Activated T-cell treated with anti-CD3 and anti-CD28 coated beads, Interleukin-2, amount 50 U/mL, for 72 hours (primary cell): ENCODE results near the gene CABP1. TPM values are rescaled to one million over a fixed set of nuclear protein-coding genes. Genes with fewer than 3 reads are reported as not detected.

ENCODE experiments used
- ATAC-seq, 2 donors: fragments of 150-1000 bp; cut with Tn5 transposase; replicated peaks in 1 of 2; 2 replicates each; pipeline ENCODE4 v1.10.0; 2021; ENCODE audit warnings: moderate library complexity in 2 of 2, mild to moderate bottlenecking in 1 of 2
- DNase-seq, 2 donors: peaks; one replicate each; pipeline ENCODE4 v3.0.0; 2021 to 2022; ENCODE audit warnings: mixed read lengths in 1 of 2
- H3K27ac Mint-ChIP-seq: one replicate; pipeline ENCODE4 v1.8.0; 2022; ENCODE audit warnings: mild to moderate bottlenecking, moderate library complexity, mixed read lengths
- H3K27me3 Mint-ChIP-seq: one replicate; pipeline ENCODE4 v1.8.0; 2022; ENCODE audit warnings: low read depth, mixed read lengths
- H3K36me3 Mint-ChIP-seq, 2 donors: one replicate each; pipeline ENCODE4 v1.8.0; 2022; ENCODE audit warnings: mixed read lengths in 2 of 2, mild to moderate bottlenecking in 1 of 2; ENCODE audit not compliant: insufficient read depth in 2 of 2
- H3K4me1 Mint-ChIP-seq: one replicate; pipeline ENCODE4 v1.8.0; 2022; ENCODE audit warnings: low read depth, mixed read lengths
- H3K4me3 Mint-ChIP-seq, 2 donors: one replicate each; pipeline ENCODE4 v1.8.0; 2022; ENCODE audit warnings: mild to moderate bottlenecking in 2 of 2, mixed read lengths in 2 of 2, moderate library complexity in 2 of 2
- H3K9me3 Mint-ChIP-seq, 2 donors: one replicate each; pipeline ENCODE4 v1.8.0; 2022; ENCODE audit warnings: mixed read lengths in 2 of 2
- total RNA-seq, 2 donors: library from RNA; stranded (reverse); gene quantifications; one replicate each; pipeline ENCODE4 v1.2.3, GENCODE V29; 2022

Gene CABP1
- total RNA-seq, 2 donors from 2014 or later, result 1.2 TPM; not detected in 1

GRCh38 chr12:120646044-120646443, 5.6 kb downstream of the CABP1 start:
- no peak for ATAC-seq
- no peaks in the 10 kb centered on the region for H3K36me3 Mint-ChIP-seq
- H3K27me3 Mint-ChIP-seq, result peaks cover 86% of the 10 kb centered on the region
- H3K9me3 Mint-ChIP-seq, result no peaks in the 10 kb centered on the region
- no peak overlapping the region for H3K27ac Mint-ChIP-seq
- no peak overlapping the region for H3K4me3 Mint-ChIP-seq
- DNase-seq, result no peak
- H3K4me1 Mint-ChIP-seq, result peaks cover 31% of the 10 kb centered on the region

- Mint-ChIP-seq H3K36me3 (no peaks in the 10 kb centered on the region), H3K4me3 (no peak overlapping the region), H3K27ac (no peak overlapping the region), H3K27me3 (peaks cover 84% of the 10 kb centered on the region), H3K4me1 (peaks cover 25% of the 10 kb centered on the region), H3K9me3 (no peaks in the 10 kb centered on the region)
- DNase-seq, result no peak
- ATAC-seq, result no peak
These were observed 6.9 kb downstream of the CABP1 start for GRCh38 chr12:120647375-120647755.

- H3K4me1 Mint-ChIP-seq, result peaks cover 25% of the 10 kb centered on the region
- DNase-seq (no peak), ATAC-seq (peak; percentile 4 to 10)
- H3K9me3 Mint-ChIP-seq, result no peaks in the 10 kb centered on the region
- H3K27me3 Mint-ChIP-seq, result peaks cover 70% of the 10 kb centered on the region
- H3K4me3 Mint-ChIP-seq, result peak overlapping the region; percentile 44 to 81
- H3K36me3 Mint-ChIP-seq, result no peaks in the 10 kb centered on the region
- no peak overlapping the region for H3K27ac Mint-ChIP-seq
These were observed 9.2 kb downstream of the CABP1 start for GRCh38 chr12:120649442-120650232.

- no peak for DNase-seq
- Mint-ChIP-seq H3K9me3 (no peaks in the 10 kb centered on the region), H3K36me3 (no peaks in the 10 kb centered on the region), H3K27ac (no peak overlapping the region), H3K4me1 (peaks cover 25% of the 10 kb centered on the region), H3K4me3 (no peak overlapping the region), H3K27me3 (peaks cover 63% of the 10 kb centered on the region)
- no peak for ATAC-seq
These were observed 9.8 kb downstream of the CABP1 start for GRCh38 chr12:120650233-120650690.

GRCh38 chr12:120651821-120652220, 11.4 kb downstream of the CABP1 start:
- Mint-ChIP-seq H3K4me1 (peaks cover 22% of the 10 kb centered on the region), H3K36me3 (no peaks in the 10 kb centered on the region), H3K27me3 (peaks cover 49% of the 10 kb centered on the region), H3K4me3 (no peak overlapping the region), H3K9me3 (no peaks in the 10 kb centered on the region), H3K27ac (no peak overlapping the region)
- no peak for ATAC-seq
- DNase-seq, result no peak

GRCh38 chr12:120652656-120653435, 12.4 kb downstream of the CABP1 start:
- Mint-ChIP-seq H3K27me3 (peaks cover 46% of the 10 kb centered on the region), H3K27ac (no peak overlapping the region), H3K4me3 (no peak overlapping the region), H3K4me1 (peaks cover 18% of the 10 kb centered on the region), H3K9me3 (no peaks in the 10 kb centered on the region), H3K36me3 (no peaks in the 10 kb centered on the region)
- DNase-seq (no peak), ATAC-seq (no peak)

GRCh38 chr12:120653611-120654010, 13.2 kb downstream of the CABP1 start:
- ATAC-seq (no peak), DNase-seq (no peak)
- Mint-ChIP-seq H3K4me1 (peaks cover 12% of the 10 kb centered on the region), H3K4me3 (no peak overlapping the region), H3K9me3 (no peaks in the 10 kb centered on the region), H3K27ac (no peak overlapping the region), H3K36me3 (no peaks in the 10 kb centered on the region), H3K27me3 (peaks cover 41% of the 10 kb centered on the region)

- Mint-ChIP-seq H3K27ac (no peak overlapping the region), H3K27me3 (peaks cover 31% of the 10 kb centered on the region), H3K4me1 (peaks cover 2% of the 10 kb centered on the region), H3K36me3 (no peaks in the 10 kb centered on the region), H3K4me3 (no peak overlapping the region), H3K9me3 (no peaks in the 10 kb centered on the region)
- ATAC-seq (no peak), DNase-seq (no peak)
These were observed 14.2 kb downstream of the CABP1 start for GRCh38 chr12:120654656-120655055.

GRCh38 chr12:120656008-120656407, 15.6 kb downstream of the CABP1 start:
- H3K27ac Mint-ChIP-seq, result no peak overlapping the region
- ATAC-seq (no peak), DNase-seq (no peak)
- no peaks in the 10 kb centered on the region for H3K9me3 Mint-ChIP-seq
- H3K4me3 Mint-ChIP-seq, result no peak overlapping the region
- no peaks in the 10 kb centered on the region for H3K36me3 Mint-ChIP-seq
- H3K4me1 Mint-ChIP-seq, result no peaks in the 10 kb centered on the region
- peaks cover 17% of the 10 kb centered on the region for H3K27me3 Mint-ChIP-seq

- no peaks in the 10 kb centered on the region for H3K36me3 Mint-ChIP-seq
- no peak for ATAC-seq
- no peaks in the 10 kb centered on the region for H3K4me1 Mint-ChIP-seq
- H3K9me3 Mint-ChIP-seq, result no peaks in the 10 kb centered on the region
- no peaks in the 10 kb centered on the region for H3K27me3 Mint-ChIP-seq
- no peak overlapping the region for H3K4me3 Mint-ChIP-seq
- DNase-seq, result no peak
- H3K27ac Mint-ChIP-seq, result no peak overlapping the region
These were observed 18.1 kb downstream of the CABP1 start for GRCh38 chr12:120658286-120659150.

- Mint-ChIP-seq H3K27me3 (no peaks in the 10 kb centered on the region), H3K9me3 (no peaks in the 10 kb centered on the region), H3K4me3 (no peak overlapping the region), H3K4me1 (no peaks in the 10 kb centered on the region), H3K27ac (no peak overlapping the region), H3K36me3 (no peaks in the 10 kb centered on the region)
- ATAC-seq (no peak), DNase-seq (no peak)
These were observed 18.7 kb downstream of the CABP1 start for GRCh38 chr12:120659151-120659525.

- Mint-ChIP-seq H3K27ac (no peak overlapping the region), H3K36me3 (no peaks in the 10 kb centered on the region), H3K4me1 (no peaks in the 10 kb centered on the region), H3K4me3 (no peak overlapping the region), H3K9me3 (no peaks in the 10 kb centered on the region), H3K27me3 (no peaks in the 10 kb centered on the region)
- ATAC-seq (no peak), DNase-seq (no peak)
These were observed 21.0 kb downstream of the CABP1 start for GRCh38 chr12:120661432-120661831.

- Mint-ChIP-seq H3K4me1 (no peaks in the 10 kb centered on the region), H3K9me3 (no peaks in the 10 kb centered on the region), H3K27me3 (no peaks in the 10 kb centered on the region), H3K4me3 (no peak overlapping the region), H3K36me3 (no peaks in the 10 kb centered on the region), H3K27ac (no peak overlapping the region)
- ATAC-seq (no peak), DNase-seq (no peak)
These were observed 22.5 kb downstream of the CABP1 start for GRCh38 chr12:120662879-120663278.
